Sigmoid colon (tissue), 7 donors: ENCODE measurements around the gene GRM7. TPM values are rescaled to one million over a fixed set of nuclear protein-coding genes. Genes with fewer than 3 reads are reported as not detected.

Source experiments
- DNase-seq: peaks from one replicate; pipeline ENCODE4 v3.0.0-alpha.2; 2019
- H3K27ac ChIP-seq, 4 donors: fragments of 200-600 bp; sonication (generic); one replicate each; pipeline ENCODE4 v1.5.1; 2016 to 2019; ENCODE audit warnings: mild to moderate bottlenecking in 1 of 4
- H3K27me3 ChIP-seq, 3 donors: fragments of 200-600 bp; sonication (generic); one replicate each; pipeline ENCODE4 v1.5.1; 2019; ENCODE audit warnings: mild to moderate bottlenecking in 1 of 3
- H3K36me3 ChIP-seq, 4 donors: fragments of 200-600 bp; sonication (generic); one replicate each; pipeline ENCODE4 v1.5.1; 2016 to 2019
- H3K4me1 ChIP-seq, 4 donors: fragments of 200-600 bp; sonication (generic); one replicate each; pipeline ENCODE4 v1.5.1; 2017 to 2019
- H3K4me3 ChIP-seq, 4 donors: fragments of 200-600 bp; sonication (generic); one replicate each; pipeline ENCODE4 v1.5.1; 2017 to 2019; ENCODE audit warnings: mild to moderate bottlenecking in 2 of 4, moderate library complexity in 1 of 4
- H3K9me3 ChIP-seq, 4 donors: fragments of 200-600 bp in 3 of 4; sonication (generic) in 3 of 4; one replicate each; pipeline versions ENCODE4 v1.5.1 to v1.6.1; 2013 to 2019
- CTCF ChIP-seq, 4 experiments: fragments of 450-650 bp in 3 of 4; fragments of 200-600 bp in 1 of 4; IDR thresholded peaks; one replicate each; pipeline ENCODE4 v1.5.1; 2016 to 2019; ENCODE audit warnings: antibody characterized with exemption in 4 of 4, mild to moderate bottlenecking in 3 of 4, moderate library complexity in 2 of 4
- EP300 ChIP-seq, 4 donors: sonication (generic); formaldehyde crosslinking; IDR thresholded peaks; one replicate each; pipeline ENCODE4 v1.6.1; 2017; ENCODE audit warnings: antibody characterized with exemption in 4 of 4
- POLR2A ChIP-seq, 2 donors: fragments of 450-650 bp; IDR thresholded peaks; one replicate each; pipeline ENCODE4 v1.6.1; 2016; ENCODE audit warnings: antibody characterized with exemption in 2 of 2, mild to moderate bottlenecking in 2 of 2, moderate library complexity in 2 of 2
- POLR2AphosphoS5 ChIP-seq, 4 donors: sonication (generic); formaldehyde crosslinking; IDR thresholded peaks; one replicate each; pipeline ENCODE4 v1.6.1; 2017; ENCODE audit warnings: antibody characterized with exemption in 4 of 4
- WGBS, 2 donors: extraction: QIAGEN DNeasy Blood & Tissue Kit; methylation state at CpG; one replicate each; pipeline ENCODE4 v1.1.7; 2013; 5-methylcytosine and 5-hydroxymethylcytosine counted together
- intact Hi-C: fragments of 100-400 bp; cut with DNase I; formaldehyde crosslinking; loops from one replicate; pipeline ENCODE4 v1.15.1; 2023
- polyA plus RNA-seq, 3 donors: library from polyadenylated mRNA; stranded (reverse); fragments of 200-250 nt; gene quantifications; one replicate each; pipeline ENCODE4 v1.2.3, GENCODE V29; 2013
- total RNA-seq, 4 donors: library from RNA; depleted of rRNA; stranded (reverse); fragments of >200 nt; gene quantifications; one replicate each; pipeline ENCODE4 v1.1.0, GENCODE V29; 2016
- donor health status: healthy with polysubstance abuse.
- donor health status: Bipolar disorder and iron deficiency.
- donor health status: healthy.

GRM7 gene
- total and polyA plus RNA-seq, 7 donors, result 0.09 to 0.71 (median 0.22) TPM; not detected in 3

GRCh38 chr3:7562892-7563291, 702.0 kb downstream of the GRM7 start:
- intact Hi-C loops, result no loop called here
- Histone ChIP-seq H3K36me3 (no peaks in the 10 kb centered on the region), H3K9me3 (no peaks in the 10 kb centered on the region), H3K27ac (no peak overlapping the region), H3K4me3 (no peak overlapping the region), H3K4me1 (no peaks in the 10 kb centered on the region), H3K27me3 (no peaks in the 10 kb centered on the region)
- TF ChIP-seq POLR2A (IDR thresholded peaks at IDR 0.05) (no peak), POLR2AphosphoS5 (IDR thresholded peaks at IDR 0.05) (no peak), CTCF (IDR thresholded peaks at IDR 0.05) (no peak), EP300 (IDR thresholded peaks at IDR 0.05) (no peak)
- DNase-seq, result no peak
- WGBS, 2 donors, result 45 to 98% methylated on average over 1 of the region's 1 CpG

GRCh38 chr3:7565574-7565973, 704.7 kb downstream of the GRM7 start:
- Histone ChIP-seq H3K36me3 (no peaks in the 10 kb centered on the region), H3K4me1 (no peaks in the 10 kb centered on the region), H3K4me3 (no peak overlapping the region), H3K9me3 (peaks cover 0 to under 1% (median 0%) of the 10 kb centered on the region in 4 donors), H3K27me3 (no peaks in the 10 kb centered on the region), H3K27ac (no peak overlapping the region)
- 82 to 91% methylated on average over 2 of the region's 2 CpGs for WGBS, 2 donors
- intact Hi-C loops, result no loop called here
- no peak for DNase-seq
- TF ChIP-seq POLR2A (IDR thresholded peaks at IDR 0.05) (no peak), EP300 (IDR thresholded peaks at IDR 0.05) (no peak), CTCF (IDR thresholded peaks at IDR 0.05) (no peak), POLR2AphosphoS5 (IDR thresholded peaks at IDR 0.05) (no peak)

GRCh38 chr3:7567160-7567559, 706.2 kb downstream of the GRM7 start:
- H3K4me1 ChIP-seq, result no peaks in the 10 kb centered on the region
- TF ChIP-seq POLR2AphosphoS5 (IDR thresholded peaks at IDR 0.05), result no peak
- no peak for TF ChIP-seq CTCF (IDR thresholded peaks at IDR 0.05)
- TF ChIP-seq EP300 (IDR thresholded peaks at IDR 0.05), result no peak
- TF ChIP-seq POLR2A (IDR thresholded peaks at IDR 0.05), result no peak
- no peak for DNase-seq
- H3K27ac ChIP-seq, result no peak overlapping the region
- no peaks in the 10 kb centered on the region for H3K36me3 ChIP-seq
- H3K4me3 ChIP-seq, result no peak overlapping the region
- intact Hi-C loops, result no loop called here
- peaks cover 0 to 2% (median 0%) of the 10 kb centered on the region in 4 donors for H3K9me3 ChIP-seq
- H3K27me3 ChIP-seq, result no peaks in the 10 kb centered on the region

- Histone ChIP-seq H3K27me3 (no peaks in the 10 kb centered on the region), H3K27ac (no peak overlapping the region), H3K4me3 (no peak overlapping the region), H3K4me1 (no peaks in the 10 kb centered on the region), H3K36me3 (no peaks in the 10 kb centered on the region), H3K9me3 (peaks cover 0 to 2% (median 0%) of the 10 kb centered on the region in 4 donors)
- intact Hi-C loops, result no loop called here
- no peak for TF ChIP-seq POLR2AphosphoS5 (IDR thresholded peaks at IDR 0.05)
- no peak for TF ChIP-seq EP300 (IDR thresholded peaks at IDR 0.05)
- TF ChIP-seq POLR2A (IDR thresholded peaks at IDR 0.05), result no peak
- TF ChIP-seq CTCF (IDR thresholded peaks at IDR 0.05), result no peak
- DNase-seq, result no peak
- WGBS, 2 donors, result 96% methylated on average over 34 of the region's 34 CpGs
These were observed 707.7 kb downstream of the GRM7 start for GRCh38 chr3:7568526-7569184.

- Histone ChIP-seq H3K4me3 (no peak overlapping the region), H3K27me3 (no peaks in the 10 kb centered on the region), H3K27ac (no peak overlapping the region), H3K4me1 (no peaks in the 10 kb centered on the region), H3K9me3 (peaks cover 0 to 2% (median 0%) of the 10 kb centered on the region in 4 donors), H3K36me3 (no peaks in the 10 kb centered on the region)
- no peak for DNase-seq
- intact Hi-C loops, result no loop called here
- WGBS, 2 donors, result 72 to 81% methylated on average over 2 of the region's 2 CpGs
- TF ChIP-seq CTCF (IDR thresholded peaks at IDR 0.05) (no peak), EP300 (IDR thresholded peaks at IDR 0.05) (no peak), POLR2AphosphoS5 (IDR thresholded peaks at IDR 0.05) (no peak), POLR2A (IDR thresholded peaks at IDR 0.05) (no peak)
These were observed 712.4 kb downstream of the GRM7 start for GRCh38 chr3:7573330-7573729.
